Spinal cord (tissue), 10 donors: ENCODE results near the gene SLC35D2. TPM values are rescaled to one million over a fixed set of nuclear protein-coding genes. Genes with fewer than 3 reads are reported as not detected.
"Not testable (repeated sequence)": the region's sequence is repeated elsewhere in the genome, so short reads cannot be mapped to it uniquely, and the experiment has no call there.

ENCODE experiments used
- DNase-seq, 6 donors: peaks; one replicate each; pipeline versions ENCODE4 v3.0.0 to v3.0.0-alpha.2; 2013 to 2015; ENCODE audit warnings: low spot score in 6 of 6, low read depth in 4 of 6
- H3K27ac ChIP-seq: one replicate; pipeline ENCODE4 v1.5.1; 2013; ENCODE audit warnings: low read depth, low read length, control low read depth
- H3K27me3 ChIP-seq: one replicate; pipeline ENCODE4 v1.6.1; 2013; ENCODE audit warnings: low read length; ENCODE audit not compliant: control insufficient read depth, insufficient read depth
- H3K36me3 ChIP-seq: one replicate; pipeline ENCODE4 v1.6.1; 2013; ENCODE audit warnings: low read length; ENCODE audit not compliant: control insufficient read depth, insufficient read depth
- H3K4me1 ChIP-seq: one replicate; pipeline ENCODE4 v1.6.1; 2013; ENCODE audit warnings: low read length; ENCODE audit not compliant: control insufficient read depth, insufficient read depth
- H3K4me3 ChIP-seq: one replicate; pipeline ENCODE4 v1.5.1; 2013; ENCODE audit warnings: low read depth, low read length, control low read depth
- H3K9me3 ChIP-seq: one replicate; pipeline ENCODE4 v1.6.1; 2013; ENCODE audit warnings: low read length; ENCODE audit not compliant: control insufficient read depth, insufficient read depth
- WGBS: methylation state at CpG from one replicate; pipeline ENCODE4 v1.1.5; 2013; ENCODE audit warnings: missing lambda C conversion rate; ENCODE audit not compliant: insufficient coverage; 5-methylcytosine and 5-hydroxymethylcytosine counted together
- polyA plus RNA-seq, 2 donors: library from polyadenylated mRNA; unstranded; fragments of 120-200 nt; gene quantifications; one replicate each; pipeline ENCODE4 v1.2.1, GENCODE V29; 2013; ENCODE audit not compliant: insufficient read length in 2 of 2
- total RNA-seq, 2 donors: library from RNA; depleted of rRNA in 1 of 2; stranded (reverse); fragments of 120-200 nt in 1 of 2; fragments of >200 nt in 1 of 2; gene quantifications; one replicate each; pipeline versions ENCODE4 v1.2.3 to v1.2.4, GENCODE V29; 2013 to 2014
- donor health status: healthy.

The SLC35D2 gene
- total and polyA plus RNA-seq, 4 donors: 8.4 to 17.8 (median 10.9) TPM

DNA sequence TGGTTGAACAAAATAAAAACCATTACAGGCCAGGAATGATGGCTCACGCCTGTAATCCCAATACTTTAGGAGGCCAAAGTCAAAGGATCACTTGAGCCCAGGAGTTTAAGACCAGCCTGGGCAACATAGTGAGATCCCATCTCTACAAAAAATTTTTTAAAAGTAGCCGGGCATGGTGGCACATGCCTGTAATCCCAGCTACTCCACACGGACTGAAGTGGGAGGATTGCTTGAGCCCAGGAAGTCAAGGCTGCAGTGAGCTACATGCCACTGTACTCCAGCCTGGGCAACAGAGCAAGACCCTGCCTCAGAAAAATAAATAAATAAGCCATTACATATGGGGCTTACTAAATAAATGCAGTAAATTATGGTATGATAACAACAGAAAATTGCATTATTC, 61.3 kb downstream of the SLC35D2 start:
- DNase-seq, H3K4me1 ChIP-seq, H3K4me3 ChIP-seq, H3K27me3 ChIP-seq, H3K9me3 ChIP-seq, H3K36me3 ChIP-seq, H3K27ac ChIP-seq: not testable (repeated sequence)
- 100% methylated on average over 2 of the region's 3 CpGs for WGBS

DNA sequence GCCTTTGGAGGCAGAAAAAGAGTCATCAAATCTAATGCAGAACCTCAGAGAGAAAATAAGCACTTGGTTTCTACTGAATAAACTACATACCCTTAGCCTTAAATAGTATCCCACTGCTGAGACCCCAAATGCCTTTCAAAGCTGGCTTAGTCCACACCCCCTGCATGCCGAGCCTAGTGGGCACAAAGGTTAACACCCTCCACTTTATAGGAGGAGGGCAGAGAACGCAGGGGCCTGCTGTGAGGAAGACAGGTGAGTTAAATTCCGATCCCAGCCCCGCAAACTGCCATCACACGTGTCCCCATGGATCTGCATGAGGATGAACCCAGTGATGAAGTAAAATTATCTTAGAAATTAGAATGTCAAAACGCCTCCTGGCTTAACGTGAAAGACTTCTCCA, 62.0 kb downstream of the SLC35D2 start:
- no peak overlapping the region for H3K27ac ChIP-seq

DNA sequence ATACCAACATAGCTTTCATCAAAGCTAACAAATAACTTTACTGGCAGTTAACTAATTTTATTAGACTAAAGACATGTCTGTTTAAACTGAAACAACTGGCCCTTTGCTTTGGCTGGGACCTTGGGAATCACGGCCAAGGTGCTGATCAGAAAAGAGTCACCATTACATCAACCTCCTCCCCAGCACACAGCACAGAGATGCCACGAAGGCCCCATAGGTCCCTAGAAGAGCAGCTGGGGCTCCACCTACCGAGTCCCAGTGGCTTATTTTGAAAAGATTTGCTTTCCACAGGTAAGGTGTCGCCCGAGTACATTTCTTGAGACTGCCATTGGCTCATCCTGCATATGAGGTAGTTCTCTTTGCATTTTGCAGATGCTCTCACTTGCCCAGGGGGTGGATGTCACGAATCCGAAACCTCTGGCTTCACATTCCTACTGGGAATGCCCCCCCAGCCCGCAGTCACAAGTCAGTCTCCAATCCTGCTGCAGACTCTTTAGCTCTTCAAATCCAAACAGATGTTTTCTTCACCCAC, 62.7 kb downstream of the SLC35D2 start:
- 57% methylated on average over 7 of the region's 8 CpGs for WGBS
- no peak for DNase-seq

More for the DNA sequence above, 62.0 kb downstream of the SLC35D2 start:
- no peak overlapping the region for H3K4me3 ChIP-seq
- WGBS: no CpG with 5 or more reads among the region's 7 CpGs
- H3K9me3 ChIP-seq: no peaks in the 10 kb centered on the region
- H3K36me3 ChIP-seq: no peaks in the 10 kb centered on the region
- no peaks in the 10 kb centered on the region for H3K4me1 ChIP-seq
- no peak for DNase-seq
- no peaks in the 10 kb centered on the region for H3K27me3 ChIP-seq

DNA sequence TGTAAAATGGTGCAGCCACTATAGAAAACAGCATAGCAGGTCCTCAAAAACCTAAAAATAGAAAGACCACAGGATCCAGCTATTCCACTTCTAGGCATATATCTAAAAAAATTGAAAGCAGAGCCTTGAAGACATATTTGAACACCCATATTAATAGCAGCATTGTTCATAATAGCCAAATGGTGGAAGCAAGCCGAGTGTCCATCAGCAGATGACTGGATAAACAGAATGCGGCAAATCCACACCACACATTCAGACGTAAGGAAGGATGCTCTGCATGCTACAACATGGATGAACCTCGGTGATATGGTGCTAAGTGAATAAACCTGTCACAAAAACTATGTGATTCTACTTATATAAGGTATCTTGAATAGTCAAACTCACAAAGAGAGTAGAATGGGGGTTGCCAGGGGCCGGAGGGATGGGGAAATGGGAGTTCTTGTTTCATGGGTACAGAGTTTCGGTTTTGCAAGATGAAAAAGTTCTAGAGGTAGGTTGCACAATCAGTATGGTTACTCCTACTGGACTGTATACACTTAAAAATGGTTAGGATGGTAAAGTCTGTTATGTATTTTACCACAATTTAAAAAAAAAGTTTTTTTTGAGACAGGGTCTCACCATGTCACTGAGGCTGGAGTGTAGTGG, 64.5 kb downstream of the SLC35D2 start:
- no peaks in the 10 kb centered on the region for H3K9me3 ChIP-seq
- H3K4me3 ChIP-seq: no peak overlapping the region
- no peak overlapping the region for H3K27ac ChIP-seq
- no peaks in the 10 kb centered on the region for H3K4me1 ChIP-seq
- WGBS: 60% methylated on average over 3 of the region's 6 CpGs
- H3K27me3 ChIP-seq: no peaks in the 10 kb centered on the region
- no peaks in the 10 kb centered on the region for H3K36me3 ChIP-seq
- DNase-seq: no peak

More for the DNA sequence above, 62.7 kb downstream of the SLC35D2 start:
- no peaks in the 10 kb centered on the region for H3K36me3 ChIP-seq
- H3K27me3 ChIP-seq: no peaks in the 10 kb centered on the region
- no peaks in the 10 kb centered on the region for H3K9me3 ChIP-seq
- H3K4me3 ChIP-seq: no peak overlapping the region
- H3K4me1 ChIP-seq: no peaks in the 10 kb centered on the region
- H3K27ac ChIP-seq: no peak overlapping the region

DNA sequence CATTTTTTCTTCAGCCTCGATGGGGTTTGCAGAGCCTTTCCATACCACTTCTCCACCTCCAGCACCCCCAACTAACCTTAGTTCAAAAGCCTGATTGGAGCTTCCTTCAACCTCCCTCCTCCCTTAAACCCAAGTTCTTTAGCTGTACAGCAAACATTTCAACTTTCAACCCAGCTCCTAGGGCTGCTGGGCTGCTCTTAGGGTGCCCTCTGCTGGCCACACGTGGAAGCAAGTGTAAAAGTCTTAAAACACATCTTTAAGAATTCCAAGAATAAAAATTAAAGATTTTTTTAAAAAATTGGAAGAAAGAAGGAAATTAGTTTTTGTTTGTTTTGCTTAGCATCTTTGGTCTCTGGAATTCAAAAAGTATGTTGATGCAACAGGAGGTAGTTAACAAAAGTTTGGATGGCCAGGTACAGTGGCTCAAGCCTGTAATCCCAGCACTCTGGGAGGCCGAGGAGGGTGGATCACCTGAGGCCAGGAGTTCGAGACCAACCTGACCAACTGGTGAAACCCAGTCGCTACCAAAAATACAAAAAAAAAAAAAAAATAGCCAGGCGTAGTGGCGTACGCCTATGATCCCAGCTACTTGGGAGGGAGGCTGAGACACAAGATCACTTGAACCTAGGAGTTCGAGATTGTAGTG, 66.1 kb downstream of the SLC35D2 start:
- no peaks in the 10 kb centered on the region for H3K27me3 ChIP-seq
- DNase-seq: peak; percentile 21 to 88 (median 58)
- no peaks in the 10 kb centered on the region for H3K36me3 ChIP-seq
- WGBS: 52% methylated on average over 4 of the region's 9 CpGs
- H3K9me3 ChIP-seq: no peaks in the 10 kb centered on the region
- no peak overlapping the region for H3K27ac ChIP-seq
- H3K4me3 ChIP-seq: no peak overlapping the region
- H3K4me1 ChIP-seq: no peaks in the 10 kb centered on the region

DNA sequence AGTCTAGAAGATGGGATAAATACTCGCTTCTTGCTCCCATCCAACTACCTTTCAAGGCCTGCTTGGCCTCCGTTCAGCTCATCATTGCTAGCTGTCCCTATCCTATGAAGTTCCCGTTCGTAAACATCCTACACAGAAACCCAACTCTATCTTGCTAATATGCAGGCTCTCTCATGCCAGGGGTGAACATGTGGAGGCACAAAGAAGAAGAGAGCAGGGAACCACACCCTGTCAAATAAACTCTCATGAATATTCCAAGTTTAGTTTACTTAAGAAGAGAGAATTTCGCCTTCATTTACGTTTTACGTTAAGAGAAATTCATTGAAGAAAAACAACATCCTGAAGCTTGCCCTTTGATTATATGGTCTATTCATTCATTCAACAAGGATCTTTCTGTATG, 73.7 kb downstream of the SLC35D2 start:
- Histone ChIP-seq H3K27me3 (no peaks in the 10 kb centered on the region), H3K4me1 (no peaks in the 10 kb centered on the region), H3K4me3 (no peak overlapping the region), H3K27ac (no peak overlapping the region), H3K36me3 (no peaks in the 10 kb centered on the region), H3K9me3 (no peaks in the 10 kb centered on the region)
- WGBS: 100% methylated on average over 3 of the region's 7 CpGs
- no peak for DNase-seq

DNA sequence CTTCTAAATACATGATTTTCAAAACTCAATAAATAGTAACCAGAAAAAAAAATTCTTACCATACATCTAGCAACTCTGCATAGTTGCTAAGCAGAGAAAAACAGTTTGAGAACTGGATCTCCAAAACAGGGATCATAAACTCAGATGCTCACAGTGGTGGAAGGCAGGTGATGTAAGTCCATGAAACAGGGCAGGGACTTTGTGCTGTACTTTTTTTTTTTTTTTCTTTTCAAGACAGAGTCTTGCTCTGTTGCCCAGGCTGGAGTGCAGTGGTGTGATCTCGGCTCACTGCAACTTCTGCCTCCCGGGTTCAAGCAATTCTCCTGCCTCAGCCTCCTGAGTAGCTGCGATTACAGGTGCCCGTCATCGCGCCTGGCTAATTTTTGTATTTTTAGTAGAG, 76.6 kb downstream of the SLC35D2 start:
- H3K36me3 ChIP-seq, H3K4me1 ChIP-seq, H3K27me3 ChIP-seq, DNase-seq, H3K4me3 ChIP-seq, H3K9me3 ChIP-seq, H3K27ac ChIP-seq: not testable (repeated sequence)
- no CpG with 5 or more reads among the region's 6 CpGs for WGBS

GRCh38 chr9:96305171-96305570, 78.3 kb downstream of the SLC35D2 start:
- no peak overlapping the region for H3K27ac ChIP-seq
- H3K27me3 ChIP-seq: no peaks in the 10 kb centered on the region
- H3K36me3 ChIP-seq: no peaks in the 10 kb centered on the region
- DNase-seq: no peak
- no peaks in the 10 kb centered on the region for H3K4me1 ChIP-seq
- 47% methylated on average over 2 of the region's 4 CpGs for WGBS
- no peak overlapping the region for H3K4me3 ChIP-seq
- H3K9me3 ChIP-seq: no peaks in the 10 kb centered on the region

- no peak overlapping the region for H3K4me3 ChIP-seq
- no peak overlapping the region for H3K27ac ChIP-seq
- H3K36me3 ChIP-seq: no peaks in the 10 kb centered on the region
- H3K9me3 ChIP-seq: no peaks in the 10 kb centered on the region
- DNase-seq: no peak
- H3K27me3 ChIP-seq: no peaks in the 10 kb centered on the region
- H3K4me1 ChIP-seq: no peaks in the 10 kb centered on the region
These were observed 79.3 kb downstream of the SLC35D2 start for GRCh38 chr9:96304230-96304629.

DNA sequence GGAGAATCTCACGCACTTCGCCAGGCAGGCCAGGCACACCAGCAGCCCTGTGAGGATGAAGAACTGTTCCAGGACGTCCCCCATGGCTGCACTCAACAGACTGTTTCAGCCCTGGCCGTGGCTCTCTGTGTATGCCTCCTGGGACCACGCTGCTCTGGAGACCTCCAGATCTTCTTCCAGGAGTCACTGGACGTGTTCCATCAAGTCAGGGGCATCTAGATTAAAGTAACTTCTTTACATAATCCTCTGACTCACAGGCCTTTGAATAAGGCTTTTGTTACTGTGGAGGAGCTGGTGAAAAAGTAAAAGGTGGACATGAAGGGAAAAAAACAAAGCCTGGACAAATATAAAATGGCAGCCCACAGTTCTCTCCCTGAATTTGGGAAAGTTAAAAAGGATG, 81.5 kb downstream of the SLC35D2 start, which contains the start of gene HSD17B3:
Gene HSD17B3 (minus strand): TSS at position 156 of the 400 bp plus-strand sequence. CDS start 72 bp downstream, at position 84.
- 90% methylated on average over 5 of the region's 6 CpGs for WGBS
- no peaks in the 10 kb centered on the region for H3K27me3 ChIP-seq
- no peak within 1 kb of the TSS for H3K27ac ChIP-seq
- DNase-seq: no peak
- no peaks in the 10 kb centered on the region for H3K36me3 ChIP-seq
- H3K4me3 ChIP-seq: no peak within 1 kb of the TSS
- H3K9me3 ChIP-seq: no peaks in the 10 kb centered on the region
- H3K4me1 ChIP-seq: no peaks in the 10 kb centered on the region
